Liver (tissue), 3 donors: ENCODE results near the gene B3GNT9.

Experiments used
- FOXA1 ChIP-seq: IDR thresholded peaks from 2 replicates; pipeline ENCODE4 v1.6.1; 2016; ENCODE audit warnings: antibody characterized with exemption
- GABPA ChIP-seq, 2 donors: IDR thresholded peaks in 1 of 2; conservative IDR thresholded peaks in 1 of 2; 2 replicates each; pipeline ENCODE4 v1.6.1; 2016; ENCODE audit warnings: antibody characterized with exemption in 2 of 2, mild to moderate bottlenecking in 1 of 2, moderate library complexity in 1 of 2
- HNF4G ChIP-seq: IDR thresholded peaks from 2 replicates; pipeline ENCODE4 v1.6.1; 2016; ENCODE audit warnings: antibody characterized with exemption
- JUND ChIP-seq, 2 donors: IDR thresholded peaks; 2 replicates each; pipeline ENCODE4 v1.6.1; 2016; ENCODE audit warnings: antibody characterized with exemption in 2 of 2
- RAD21 ChIP-seq, 2 donors: IDR thresholded peaks; 2 replicates each; pipeline ENCODE4 v1.6.1; 2016; ENCODE audit warnings: antibody characterized with exemption in 2 of 2, mild to moderate bottlenecking in 2 of 2
- RXRA ChIP-seq, 2 donors: IDR thresholded peaks; 2 replicates each; pipeline ENCODE4 v1.6.1; 2017 to 2018; ENCODE audit warnings: antibody characterized with exemption in 2 of 2, mild to moderate bottlenecking in 1 of 2
- SP1 ChIP-seq: IDR thresholded peaks from 2 replicates; pipeline ENCODE4 v1.6.1; 2018; ENCODE audit warnings: antibody characterized with exemption, mild to moderate bottlenecking
- TAF1 ChIP-seq: conservative IDR thresholded peaks from 2 replicates; pipeline ENCODE4 v1.6.1; 2016; ENCODE audit warnings: antibody characterized with exemption, mild to moderate bottlenecking
- YY1 ChIP-seq: IDR thresholded peaks from 2 replicates; pipeline ENCODE4 v1.6.1; 2016; ENCODE audit warnings: antibody characterized with exemption, mild to moderate bottlenecking
- TF ChIP-seq, protein P1 (sequence below): IDR thresholded peaks from 2 replicates; pipeline ENCODE4 v1.6.1; 2016; ENCODE audit warnings: antibody characterized with exemption
- TF ChIP-seq, protein P2 (sequence below): fragments of 150-350 bp; IDR thresholded peaks from 2 replicates; pipeline ENCODE4 v1.5.1; 2017; ENCODE audit warnings: improper control_type of control experiment, low read depth, low read length; ENCODE audit not compliant: missing input control
- TF ChIP-seq, protein P3 (sequence below): IDR thresholded peaks from 2 replicates; pipeline ENCODE4 v1.6.1; 2016; ENCODE audit warnings: antibody characterized with exemption
- TF ChIP-seq, protein P4 (sequence below): IDR thresholded peaks from 2 replicates; pipeline ENCODE4 v1.6.1; 2016; ENCODE audit warnings: antibody characterized with exemption, mild to moderate bottlenecking
- TF ChIP-seq, protein P5 (sequence below): IDR thresholded peaks from 2 replicates; pipeline ENCODE4 v1.6.1; 2016; ENCODE audit warnings: antibody characterized with exemption
- donor health status: healthy.
- donor health status: healthy.

DNA sequence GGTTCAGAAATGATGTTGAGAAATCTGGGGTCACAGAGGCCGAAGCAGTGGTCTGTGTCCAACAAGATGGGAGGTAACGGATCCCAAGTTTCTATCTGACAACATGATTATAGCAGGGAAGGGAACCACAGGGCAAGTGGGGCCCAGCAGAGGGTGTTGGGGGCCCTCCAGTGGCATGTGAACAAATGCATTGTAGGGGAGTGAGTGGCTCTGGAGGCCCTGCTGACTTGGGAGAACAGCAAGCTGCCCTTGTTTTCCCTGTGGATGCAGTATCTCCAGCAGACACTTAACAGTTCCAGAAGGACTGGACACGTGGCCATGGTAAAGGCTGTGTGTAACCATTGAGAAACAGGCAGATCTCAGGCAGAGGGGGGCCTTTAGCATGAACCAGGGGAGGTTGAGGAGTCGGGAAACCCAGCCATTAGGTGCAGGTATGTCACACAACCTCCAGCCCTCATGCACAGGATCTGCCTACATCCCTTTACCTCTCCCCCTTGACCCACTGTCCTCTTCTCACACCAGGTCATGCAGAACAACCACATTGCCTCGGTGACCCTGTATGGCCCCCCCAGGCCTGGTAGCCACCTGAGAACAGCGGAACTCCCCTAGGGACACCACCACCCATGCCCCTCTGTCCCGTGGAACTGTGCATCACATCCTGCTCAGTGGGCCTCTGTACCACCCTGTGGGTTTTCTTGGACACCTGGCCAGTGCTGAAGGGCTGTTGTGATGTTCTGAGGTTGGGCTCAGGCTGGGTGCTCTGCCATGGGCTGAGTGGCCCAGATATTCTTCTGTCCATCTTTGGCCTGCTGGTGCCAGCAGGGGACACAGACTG lies 4.1 kb downstream of the B3GNT9 start:
- TF ChIP-seq RAD21 (IDR thresholded peaks at IDR 0.05) = no peak
- TF ChIP-seq, protein P1, sequence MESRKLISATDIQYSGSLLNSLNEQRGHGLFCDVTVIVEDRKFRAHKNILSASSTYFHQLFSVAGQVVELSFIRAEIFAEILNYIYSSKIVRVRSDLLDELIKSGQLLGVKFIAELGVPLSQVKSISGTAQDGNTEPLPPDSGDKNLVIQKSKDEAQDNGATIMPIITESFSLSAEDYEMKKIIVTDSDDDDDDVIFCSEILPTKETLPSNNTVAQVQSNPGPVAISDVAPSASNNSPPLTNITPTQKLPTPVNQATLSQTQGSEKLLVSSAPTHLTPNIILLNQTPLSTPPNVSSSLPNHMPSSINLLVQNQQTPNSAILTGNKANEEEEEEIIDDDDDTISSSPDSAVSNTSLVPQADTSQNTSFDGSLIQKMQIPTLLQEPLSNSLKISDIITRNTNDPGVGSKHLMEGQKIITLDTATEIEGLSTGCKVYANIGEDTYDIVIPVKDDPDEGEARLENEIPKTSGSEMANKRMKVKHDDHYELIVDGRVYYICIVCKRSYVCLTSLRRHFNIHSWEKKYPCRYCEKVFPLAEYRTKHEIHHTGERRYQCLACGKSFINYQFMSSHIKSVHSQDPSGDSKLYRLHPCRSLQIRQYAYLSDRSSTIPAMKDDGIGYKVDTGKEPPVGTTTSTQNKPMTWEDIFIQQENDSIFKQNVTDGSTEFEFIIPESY = no peak
- TF ChIP-seq, protein P2, sequence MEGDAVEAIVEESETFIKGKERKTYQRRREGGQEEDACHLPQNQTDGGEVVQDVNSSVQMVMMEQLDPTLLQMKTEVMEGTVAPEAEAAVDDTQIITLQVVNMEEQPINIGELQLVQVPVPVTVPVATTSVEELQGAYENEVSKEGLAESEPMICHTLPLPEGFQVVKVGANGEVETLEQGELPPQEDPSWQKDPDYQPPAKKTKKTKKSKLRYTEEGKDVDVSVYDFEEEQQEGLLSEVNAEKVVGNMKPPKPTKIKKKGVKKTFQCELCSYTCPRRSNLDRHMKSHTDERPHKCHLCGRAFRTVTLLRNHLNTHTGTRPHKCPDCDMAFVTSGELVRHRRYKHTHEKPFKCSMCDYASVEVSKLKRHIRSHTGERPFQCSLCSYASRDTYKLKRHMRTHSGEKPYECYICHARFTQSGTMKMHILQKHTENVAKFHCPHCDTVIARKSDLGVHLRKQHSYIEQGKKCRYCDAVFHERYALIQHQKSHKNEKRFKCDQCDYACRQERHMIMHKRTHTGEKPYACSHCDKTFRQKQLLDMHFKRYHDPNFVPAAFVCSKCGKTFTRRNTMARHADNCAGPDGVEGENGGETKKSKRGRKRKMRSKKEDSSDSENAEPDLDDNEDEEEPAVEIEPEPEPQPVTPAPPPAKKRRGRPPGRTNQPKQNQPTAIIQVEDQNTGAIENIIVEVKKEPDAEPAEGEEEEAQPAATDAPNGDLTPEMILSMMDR = no peak
- TF ChIP-seq, protein P3, sequence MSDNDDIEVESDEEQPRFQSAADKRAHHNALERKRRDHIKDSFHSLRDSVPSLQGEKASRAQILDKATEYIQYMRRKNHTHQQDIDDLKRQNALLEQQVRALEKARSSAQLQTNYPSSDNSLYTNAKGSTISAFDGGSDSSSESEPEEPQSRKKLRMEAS = no peak
- TF ChIP-seq JUND (IDR thresholded peaks at IDR 0.05) = no peak
- no peak for TF ChIP-seq FOXA1
- TF ChIP-seq RXRA (IDR thresholded peaks at IDR 0.05) = no peak
- TF ChIP-seq YY1 = no peak
- TF ChIP-seq, protein P4, sequence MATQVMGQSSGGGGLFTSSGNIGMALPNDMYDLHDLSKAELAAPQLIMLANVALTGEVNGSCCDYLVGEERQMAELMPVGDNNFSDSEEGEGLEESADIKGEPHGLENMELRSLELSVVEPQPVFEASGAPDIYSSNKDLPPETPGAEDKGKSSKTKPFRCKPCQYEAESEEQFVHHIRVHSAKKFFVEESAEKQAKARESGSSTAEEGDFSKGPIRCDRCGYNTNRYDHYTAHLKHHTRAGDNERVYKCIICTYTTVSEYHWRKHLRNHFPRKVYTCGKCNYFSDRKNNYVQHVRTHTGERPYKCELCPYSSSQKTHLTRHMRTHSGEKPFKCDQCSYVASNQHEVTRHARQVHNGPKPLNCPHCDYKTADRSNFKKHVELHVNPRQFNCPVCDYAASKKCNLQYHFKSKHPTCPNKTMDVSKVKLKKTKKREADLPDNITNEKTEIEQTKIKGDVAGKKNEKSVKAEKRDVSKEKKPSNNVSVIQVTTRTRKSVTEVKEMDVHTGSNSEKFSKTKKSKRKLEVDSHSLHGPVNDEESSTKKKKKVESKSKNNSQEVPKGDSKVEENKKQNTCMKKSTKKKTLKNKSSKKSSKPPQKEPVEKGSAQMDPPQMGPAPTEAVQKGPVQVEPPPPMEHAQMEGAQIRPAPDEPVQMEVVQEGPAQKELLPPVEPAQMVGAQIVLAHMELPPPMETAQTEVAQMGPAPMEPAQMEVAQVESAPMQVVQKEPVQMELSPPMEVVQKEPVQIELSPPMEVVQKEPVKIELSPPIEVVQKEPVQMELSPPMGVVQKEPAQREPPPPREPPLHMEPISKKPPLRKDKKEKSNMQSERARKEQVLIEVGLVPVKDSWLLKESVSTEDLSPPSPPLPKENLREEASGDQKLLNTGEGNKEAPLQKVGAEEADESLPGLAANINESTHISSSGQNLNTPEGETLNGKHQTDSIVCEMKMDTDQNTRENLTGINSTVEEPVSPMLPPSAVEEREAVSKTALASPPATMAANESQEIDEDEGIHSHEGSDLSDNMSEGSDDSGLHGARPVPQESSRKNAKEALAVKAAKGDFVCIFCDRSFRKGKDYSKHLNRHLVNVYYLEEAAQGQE = no peak
- no peak for TF ChIP-seq TAF1
- no peak for TF ChIP-seq GABPA (IDR thresholded peaks at IDR 0.05 in 1 of 2, conservative IDR thresholded peaks at IDR 0.05 in 1 of 2)
- TF ChIP-seq, protein P5, sequence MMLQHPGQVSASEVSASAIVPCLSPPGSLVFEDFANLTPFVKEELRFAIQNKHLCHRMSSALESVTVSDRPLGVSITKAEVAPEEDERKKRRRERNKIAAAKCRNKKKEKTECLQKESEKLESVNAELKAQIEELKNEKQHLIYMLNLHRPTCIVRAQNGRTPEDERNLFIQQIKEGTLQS = no peak
- no peak for TF ChIP-seq SP1
- no peak for TF ChIP-seq HNF4G
